NT2/D1 (cell line): ENCODE measurements around the gene AOPEP.

Experiments used
- YY1 ChIP-seq: IDR thresholded peaks from 2 replicates; pipeline ENCODE4 v1.6.1; 2011; ENCODE audit not compliant: insufficient read length, insufficient read depth
- ZNF274 ChIP-seq: IDR thresholded peaks from 2 replicates; pipeline ENCODE4 v1.6.1; 2011; ENCODE audit warnings: mild to moderate bottlenecking, low read depth, low read length

DNA sequence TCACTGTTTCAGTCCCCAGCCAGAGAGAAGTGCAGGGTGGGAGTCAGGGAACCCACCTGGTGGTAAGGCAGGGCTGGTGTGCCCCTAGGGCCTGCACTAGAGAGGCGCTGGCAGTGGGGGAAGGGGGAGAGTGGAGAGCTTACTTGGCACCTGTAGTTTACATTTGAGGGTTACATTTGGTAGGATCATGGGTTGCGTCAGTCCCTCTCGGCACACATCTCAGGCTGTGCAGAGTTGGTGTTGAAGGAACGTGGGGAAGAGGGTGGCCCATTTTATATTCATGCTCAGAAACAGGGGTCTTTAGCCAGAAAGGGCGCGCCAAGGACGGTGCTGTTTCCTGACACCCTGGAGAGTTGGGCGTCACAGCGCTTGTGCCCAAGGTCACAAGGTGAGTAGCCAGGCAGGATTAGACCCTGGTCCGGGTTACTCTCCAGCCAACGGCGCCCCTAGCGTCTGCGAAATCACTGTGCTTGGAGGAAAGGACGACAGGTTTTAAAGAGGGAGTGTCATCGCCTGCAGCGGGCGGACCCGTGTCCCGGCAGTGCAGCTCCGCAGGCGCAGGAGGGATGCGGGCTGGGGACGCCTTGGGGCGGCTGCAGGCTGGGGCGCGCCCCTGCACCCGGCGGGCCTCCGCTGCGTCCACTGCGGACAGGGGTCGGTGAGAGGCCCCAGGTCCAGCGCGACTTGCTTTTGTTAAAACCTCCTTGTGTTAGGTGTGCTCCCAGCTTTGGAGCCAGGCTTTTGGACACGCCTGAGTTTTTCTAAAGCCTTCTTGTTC lies 318.4 kb downstream of the AOPEP start:
- TF ChIP-seq YY1 (no peak), ZNF274 (no peak)
